Measurements from ENCODE around the gene PBXIP1.

The PBXIP1 gene

DNA sequence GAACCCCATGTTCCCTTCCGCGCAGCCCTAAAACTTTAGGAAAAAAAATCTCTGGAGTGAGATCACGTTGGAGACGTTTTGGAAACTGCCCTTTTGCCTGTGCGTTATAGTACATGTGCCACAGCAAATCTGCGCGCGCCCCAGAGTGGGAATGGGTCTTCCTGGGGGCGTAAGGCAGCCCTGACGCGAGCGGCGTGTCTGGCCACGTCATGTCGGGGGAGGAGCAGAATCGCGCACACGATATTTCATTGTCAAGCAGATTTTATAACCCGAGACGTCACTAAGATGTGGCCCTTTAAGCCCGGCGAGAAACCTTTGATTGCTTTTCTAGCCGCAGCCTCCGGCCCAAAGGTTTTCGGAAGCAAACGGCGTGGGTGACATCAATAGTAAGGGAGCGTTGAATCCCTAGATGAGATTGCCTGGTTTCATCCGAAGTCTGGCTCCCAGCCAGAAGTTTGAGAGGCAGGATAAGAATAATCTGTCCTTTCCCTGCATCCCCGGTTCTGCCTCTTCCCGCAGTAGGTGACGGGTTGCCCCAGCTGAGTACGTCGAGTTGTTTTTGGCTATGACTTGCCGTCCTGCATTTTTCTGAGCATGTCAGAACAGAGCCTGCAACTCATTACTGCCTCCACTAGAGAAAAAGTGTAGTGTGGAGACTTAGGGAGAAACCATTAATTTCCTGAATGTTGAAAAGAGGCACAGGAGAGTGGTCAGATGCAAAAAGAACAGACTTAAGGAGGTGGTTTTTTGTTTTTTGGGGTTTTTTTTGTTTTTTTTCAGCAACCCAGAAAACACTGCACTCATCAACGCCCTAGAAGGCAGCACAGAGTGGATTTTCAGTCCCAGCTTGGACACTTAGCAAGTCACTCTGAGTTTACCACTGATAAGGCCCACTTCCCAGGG is 18.6 kb downstream of the PBXIP1 start:
- H3K4me3 ChIP-seq (replicated peaks; ENCODE audit: low read depth, low read length) = peak overlapping the region; percentile 90
- peak; percentile 98 for DNase-seq (ENCODE audit: low read depth)
- TF ChIP-seq, protein P1, sequence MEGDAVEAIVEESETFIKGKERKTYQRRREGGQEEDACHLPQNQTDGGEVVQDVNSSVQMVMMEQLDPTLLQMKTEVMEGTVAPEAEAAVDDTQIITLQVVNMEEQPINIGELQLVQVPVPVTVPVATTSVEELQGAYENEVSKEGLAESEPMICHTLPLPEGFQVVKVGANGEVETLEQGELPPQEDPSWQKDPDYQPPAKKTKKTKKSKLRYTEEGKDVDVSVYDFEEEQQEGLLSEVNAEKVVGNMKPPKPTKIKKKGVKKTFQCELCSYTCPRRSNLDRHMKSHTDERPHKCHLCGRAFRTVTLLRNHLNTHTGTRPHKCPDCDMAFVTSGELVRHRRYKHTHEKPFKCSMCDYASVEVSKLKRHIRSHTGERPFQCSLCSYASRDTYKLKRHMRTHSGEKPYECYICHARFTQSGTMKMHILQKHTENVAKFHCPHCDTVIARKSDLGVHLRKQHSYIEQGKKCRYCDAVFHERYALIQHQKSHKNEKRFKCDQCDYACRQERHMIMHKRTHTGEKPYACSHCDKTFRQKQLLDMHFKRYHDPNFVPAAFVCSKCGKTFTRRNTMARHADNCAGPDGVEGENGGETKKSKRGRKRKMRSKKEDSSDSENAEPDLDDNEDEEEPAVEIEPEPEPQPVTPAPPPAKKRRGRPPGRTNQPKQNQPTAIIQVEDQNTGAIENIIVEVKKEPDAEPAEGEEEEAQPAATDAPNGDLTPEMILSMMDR (IDR thresholded peaks at IDR 0.05; ENCODE audit: low read length, missing control alignments) = peak; percentile 36

GRCh38 chr1:154936555-154937084 is 19.3 kb downstream of the PBXIP1 start, which contains the start of gene PMVK:
TSS of gene PMVK (minus strand) at chr1:154936719. CDS start at chr1:154936685, 34 bp downstream.
- H3K4me3 ChIP-seq (replicated peaks; ENCODE audit: low read depth, low read length) = peak within 1 kb of the TSS; percentile 90
- peak; percentile 97 for DNase-seq (ENCODE audit: low read depth)
- TF ChIP-seq, protein P1 (IDR thresholded peaks at IDR 0.05; ENCODE audit: low read length, missing control alignments) = peak; percentile 21

GRCh38 chr1:154935749-154936554 is 19.9 kb downstream of the PBXIP1 start:
- no peak for DNase-seq (ENCODE audit: low read depth)
- peak overlapping the region; percentile 90 for H3K4me3 ChIP-seq (replicated peaks; ENCODE audit: low read depth, low read length)
- TF ChIP-seq, protein P1 (IDR thresholded peaks at IDR 0.05; ENCODE audit: low read length, missing control alignments) = no peak

DNA sequence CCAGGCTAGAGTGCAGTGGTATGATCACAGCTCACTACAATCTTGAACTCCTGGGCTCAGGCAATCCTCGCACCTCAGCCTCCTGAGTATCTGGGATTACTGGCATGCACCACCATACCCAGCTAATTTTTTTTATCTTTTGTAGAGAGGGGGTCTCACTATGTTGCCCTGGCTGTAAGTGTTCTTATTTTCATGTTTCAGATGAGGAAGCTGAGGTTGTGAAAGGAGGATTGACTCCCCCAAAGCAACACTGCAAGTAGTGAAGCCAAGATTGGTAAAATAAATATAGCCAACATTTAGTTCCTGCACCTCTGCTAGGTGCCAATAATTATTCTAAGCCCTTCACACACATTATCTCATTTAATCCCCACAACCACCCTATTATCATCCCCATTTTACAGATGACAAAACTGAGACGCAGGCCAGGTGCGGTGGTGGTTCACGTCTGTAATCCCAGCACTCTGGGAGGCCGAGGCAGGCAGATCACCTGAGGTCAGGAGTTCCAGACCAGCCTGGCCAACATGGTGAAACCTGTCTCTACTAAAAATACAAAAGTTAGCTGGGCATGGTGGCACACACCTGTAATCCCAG is 21.4 kb downstream of the PBXIP1 start:
- no peak overlapping the region for H3K4me3 ChIP-seq (replicated peaks; ENCODE audit: low read depth, low read length)
- no peak for DNase-seq (ENCODE audit: low read depth)
- TF ChIP-seq, protein P1 (IDR thresholded peaks at IDR 0.05; ENCODE audit: low read length, missing control alignments) = no peak

DNA sequence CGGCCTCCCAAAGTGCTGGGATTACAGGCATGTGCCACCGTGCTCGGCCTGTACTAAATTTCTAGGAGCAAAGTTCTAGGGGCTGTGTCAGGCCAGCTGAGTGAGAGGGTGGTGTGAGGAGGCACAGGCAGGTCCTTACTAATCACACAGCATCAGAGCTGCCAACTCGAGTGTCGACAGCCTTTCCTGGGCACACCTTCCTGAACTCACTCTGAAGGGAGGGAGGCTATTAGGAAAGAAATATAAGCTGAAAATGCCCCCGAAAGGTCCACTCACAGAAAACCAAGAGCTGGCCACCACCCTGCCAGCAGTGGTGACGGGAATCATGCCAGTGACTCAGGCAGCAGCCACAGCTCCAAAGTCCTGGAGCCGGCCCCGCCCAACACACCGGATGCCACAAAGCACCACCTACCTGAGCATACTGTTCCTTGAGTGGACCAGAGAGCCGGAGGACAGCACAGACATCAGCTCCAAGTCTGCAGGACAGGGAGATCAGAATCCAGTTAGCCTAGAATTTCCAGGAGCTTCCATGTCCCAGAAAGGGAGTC is 23.9 kb downstream of the PBXIP1 start:
- no peak for DNase-seq (ENCODE audit: low read depth)
- TF ChIP-seq, protein P1 (IDR thresholded peaks at IDR 0.05; ENCODE audit: low read length, missing control alignments) = no peak

DNA sequence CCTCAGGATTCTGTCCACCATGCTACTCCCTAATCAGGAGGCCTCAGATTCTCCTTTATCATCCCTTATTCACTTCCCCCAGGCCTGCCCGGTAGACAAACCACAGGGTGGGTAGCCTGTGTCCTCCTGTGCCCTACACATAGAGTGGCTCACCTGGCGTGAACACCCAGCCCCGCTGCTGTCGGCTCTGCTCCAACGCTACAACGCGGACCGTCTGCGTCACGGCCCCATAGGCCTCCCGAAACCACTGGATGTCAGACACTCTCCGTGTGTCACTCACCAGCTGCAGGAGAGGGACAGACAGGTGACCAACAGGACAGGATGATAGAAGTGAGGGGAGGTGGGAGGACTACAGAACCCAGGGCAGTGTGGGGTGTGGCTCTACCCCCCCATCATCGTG is 29.7 kb downstream of the PBXIP1 start:
- no peak for DNase-seq (ENCODE audit: low read depth)
- TF ChIP-seq, protein P1 (IDR thresholded peaks at IDR 0.05; ENCODE audit: low read length, missing control alignments) = no peak
- no peak overlapping the region for H3K4me3 ChIP-seq (replicated peaks; ENCODE audit: low read depth, low read length)

More for the DNA sequence above, 23.9 kb downstream of the PBXIP1 start:
- no peak overlapping the region for H3K4me3 ChIP-seq (replicated peaks; ENCODE audit: low read depth, low read length)
